Measurements from ENCODE around the gene CXCL1.
"Not testable (repeated sequence)": the region's sequence is repeated elsewhere in the genome, so short reads cannot be mapped to it uniquely, and the experiment has no call there.

DNA sequence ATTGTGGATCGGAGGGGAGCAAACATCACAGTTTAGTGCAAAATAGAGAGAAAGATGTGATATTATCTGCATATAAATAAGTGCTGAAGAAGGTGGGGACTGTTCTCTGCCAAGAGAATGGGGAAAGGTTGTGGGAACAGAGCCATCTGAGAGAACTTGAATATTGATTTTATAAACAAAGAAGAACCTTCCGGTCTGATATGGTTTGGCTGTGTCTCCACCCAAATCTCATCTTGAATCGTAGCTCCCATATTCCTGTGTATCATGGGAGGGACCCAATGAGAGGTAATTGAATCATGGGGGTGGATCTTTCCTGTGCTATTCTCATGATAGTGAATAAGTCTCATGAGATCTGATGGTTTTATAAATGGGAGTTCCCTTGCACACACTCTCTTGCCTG, 30.1 kb downstream of the CXCL1 start:
- TF ChIP-seq EZH2 (IDR thresholded peaks at IDR 0.05; ENCODE audit: borderline replicate concordance, insufficient read depth, low read depth, low read length, poor library complexity, severe bottlenecking) = not testable (repeated sequence)
- TF ChIP-seq, protein P1, sequence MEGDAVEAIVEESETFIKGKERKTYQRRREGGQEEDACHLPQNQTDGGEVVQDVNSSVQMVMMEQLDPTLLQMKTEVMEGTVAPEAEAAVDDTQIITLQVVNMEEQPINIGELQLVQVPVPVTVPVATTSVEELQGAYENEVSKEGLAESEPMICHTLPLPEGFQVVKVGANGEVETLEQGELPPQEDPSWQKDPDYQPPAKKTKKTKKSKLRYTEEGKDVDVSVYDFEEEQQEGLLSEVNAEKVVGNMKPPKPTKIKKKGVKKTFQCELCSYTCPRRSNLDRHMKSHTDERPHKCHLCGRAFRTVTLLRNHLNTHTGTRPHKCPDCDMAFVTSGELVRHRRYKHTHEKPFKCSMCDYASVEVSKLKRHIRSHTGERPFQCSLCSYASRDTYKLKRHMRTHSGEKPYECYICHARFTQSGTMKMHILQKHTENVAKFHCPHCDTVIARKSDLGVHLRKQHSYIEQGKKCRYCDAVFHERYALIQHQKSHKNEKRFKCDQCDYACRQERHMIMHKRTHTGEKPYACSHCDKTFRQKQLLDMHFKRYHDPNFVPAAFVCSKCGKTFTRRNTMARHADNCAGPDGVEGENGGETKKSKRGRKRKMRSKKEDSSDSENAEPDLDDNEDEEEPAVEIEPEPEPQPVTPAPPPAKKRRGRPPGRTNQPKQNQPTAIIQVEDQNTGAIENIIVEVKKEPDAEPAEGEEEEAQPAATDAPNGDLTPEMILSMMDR (IDR thresholded peaks at IDR 0.05) = not testable (repeated sequence)
